Measurements from ENCODE around the gene TMC8.

DNA sequence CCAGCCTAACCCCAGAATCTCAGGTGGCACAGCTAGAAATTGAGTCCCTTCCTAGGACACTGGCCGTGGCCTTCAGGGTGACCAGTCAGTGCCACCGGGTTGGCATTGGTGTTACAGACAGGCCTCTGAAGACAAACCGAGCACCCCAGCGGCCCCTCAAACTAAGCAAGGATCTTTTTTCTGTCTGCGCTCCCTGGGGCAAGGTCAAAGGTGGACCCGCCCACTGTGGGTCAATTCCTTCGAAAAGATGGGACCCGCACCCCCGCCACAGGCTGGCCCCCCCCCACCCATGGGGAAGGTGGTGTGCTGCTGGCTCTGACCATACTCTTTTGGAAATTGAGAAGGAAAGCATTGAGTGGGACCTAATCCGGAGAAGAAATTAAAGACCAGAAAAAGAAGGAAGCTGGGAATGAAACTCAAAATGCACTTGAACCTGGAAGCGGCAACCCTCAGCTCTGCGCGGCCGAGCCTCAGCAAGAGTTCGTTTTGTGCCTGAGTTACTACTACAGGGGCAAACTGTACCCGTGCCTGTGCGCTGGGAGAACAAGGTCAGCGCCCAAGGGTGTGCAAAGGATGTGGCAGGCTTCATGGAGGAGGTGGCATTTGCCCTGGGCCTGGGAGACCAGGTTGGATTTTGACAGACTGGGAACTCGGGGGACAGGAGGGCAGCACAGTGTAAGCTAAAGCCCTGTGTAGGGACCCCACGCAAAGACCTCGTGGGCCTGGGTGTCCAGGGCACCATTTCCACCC lies 22.4 kb upstream of the TMC8 start:
- TF ChIP-seq POLR2A (IDR thresholded peaks at IDR 0.05) (no peak), POLR2AphosphoS5 (IDR thresholded peaks at IDR 0.05) (no peak), EP300 (IDR thresholded peaks at IDR 0.05) (no peak)
- TF ChIP-seq, protein P1, sequence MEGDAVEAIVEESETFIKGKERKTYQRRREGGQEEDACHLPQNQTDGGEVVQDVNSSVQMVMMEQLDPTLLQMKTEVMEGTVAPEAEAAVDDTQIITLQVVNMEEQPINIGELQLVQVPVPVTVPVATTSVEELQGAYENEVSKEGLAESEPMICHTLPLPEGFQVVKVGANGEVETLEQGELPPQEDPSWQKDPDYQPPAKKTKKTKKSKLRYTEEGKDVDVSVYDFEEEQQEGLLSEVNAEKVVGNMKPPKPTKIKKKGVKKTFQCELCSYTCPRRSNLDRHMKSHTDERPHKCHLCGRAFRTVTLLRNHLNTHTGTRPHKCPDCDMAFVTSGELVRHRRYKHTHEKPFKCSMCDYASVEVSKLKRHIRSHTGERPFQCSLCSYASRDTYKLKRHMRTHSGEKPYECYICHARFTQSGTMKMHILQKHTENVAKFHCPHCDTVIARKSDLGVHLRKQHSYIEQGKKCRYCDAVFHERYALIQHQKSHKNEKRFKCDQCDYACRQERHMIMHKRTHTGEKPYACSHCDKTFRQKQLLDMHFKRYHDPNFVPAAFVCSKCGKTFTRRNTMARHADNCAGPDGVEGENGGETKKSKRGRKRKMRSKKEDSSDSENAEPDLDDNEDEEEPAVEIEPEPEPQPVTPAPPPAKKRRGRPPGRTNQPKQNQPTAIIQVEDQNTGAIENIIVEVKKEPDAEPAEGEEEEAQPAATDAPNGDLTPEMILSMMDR (IDR thresholded peaks at IDR 0.05) = no peak

All from stomach (tissue), 4 donors.